Endothelial cell of umbilical vein (primary cell): Measurements from ENCODE around the gene SIM2.

Source experiments
- CTCF ChIP-seq, 2 donors: IDR thresholded peaks; 1 replicate in 1 of 2; 2 replicates in 1 of 2; pipeline ENCODE4 v1.5.1; 2011; ENCODE audit warnings: low read length in 2 of 2, mild to moderate bottlenecking in 2 of 2, moderate library complexity in 2 of 2, control low read depth in 1 of 2, inconsistent platforms in 1 of 2, low read depth in 1 of 2; ENCODE audit not compliant: insufficient read depth in 1 of 2; ENCODE audit errors: extremely low read depth in 1 of 2
- FOS ChIP-seq: IDR thresholded peaks from 2 replicates; pipeline ENCODE4 v1.6.1; 2011; ENCODE audit warnings: mild to moderate bottlenecking, low read length, moderate library complexity, borderline replicate concordance; ENCODE audit not compliant: insufficient read depth
- JUN ChIP-seq: IDR thresholded peaks from 2 replicates; pipeline ENCODE4 v1.6.1; 2011; ENCODE audit warnings: borderline replicate concordance, low read depth; ENCODE audit not compliant: insufficient read length, insufficient read depth
- MAX ChIP-seq: IDR thresholded peaks from 2 replicates; pipeline ENCODE4 v1.6.1; 2011; ENCODE audit not compliant: insufficient read depth, insufficient read length
- MYC ChIP-seq: IDR thresholded peaks from one replicate; pipeline ENCODE4 v1.6.1; 2011; ENCODE audit warnings: mild to moderate bottlenecking, low read depth, low read length
- POLR2A ChIP-seq: IDR thresholded peaks from 2 replicates; pipeline ENCODE4 v1.6.1; 2012; ENCODE audit warnings: low read depth, mild to moderate bottlenecking, control low read depth, low read length
- POLR2AphosphoS5 ChIP-seq: IDR thresholded peaks from 2 replicates; pipeline ENCODE4 v1.6.1; 2012; ENCODE audit warnings: low read depth, mild to moderate bottlenecking, control low read depth, low read length, moderate library complexity; ENCODE audit not compliant: insufficient read depth

- TF ChIP-seq POLR2A (no peak), CTCF (IDR thresholded peaks at IDR 0.05; ENCODE audit: extremely low read depth in 1 of 2, insufficient read depth in 1 of 2, low read depth in 1 of 2, low read length in 2 of 2) (no peak), FOS (no peak), MAX (no peak), POLR2AphosphoS5 (no peak), MYC (no peak), JUN (no peak)
Observed at GRCh38 chr21:36700971-36701755, 2.2 kb downstream of the SIM2 start.
